Kasumi-1 (cell line): ENCODE measurements around the gene TNNI3.
A peak's percentile ranks its signal among the peaks of the same experiment; 100 is the strongest.

Experiments used
- DNase-seq, 2 experiments: peaks; one replicate each; lab custom pipeline; 2025; lab: John Stamatoyannopoulos, UW

The TNNI3 gene

GRCh38 chr19:55147545-55148251 is 9.8 kb downstream of the TNNI3 start:
- no peak for DNase-seq

GRCh38 chr19:55146705-55147273 is 10.7 kb downstream of the TNNI3 start:
- peak; percentile 27 to 55 for DNase-seq

GRCh38 chr19:55146078-55146704 is 11.3 kb downstream of the TNNI3 start:
- DNase-seq, result peak; percentile 58 to 72

GRCh38 chr19:55145232-55145631 is 12.3 kb downstream of the TNNI3 start:
- no peak for DNase-seq

- no peak for DNase-seq
These were observed 15.8 kb downstream of the TNNI3 start for GRCh38 chr19:55141696-55142095.

GRCh38 chr19:55137915-55138314 is 19.6 kb downstream of the TNNI3 start:
- no peak for DNase-seq

GRCh38 chr19:55136399-55137102 is 21.0 kb downstream of the TNNI3 start:
- DNase-seq, result no peak

- no peak for DNase-seq
These were observed 22.8 kb downstream of the TNNI3 start for GRCh38 chr19:55134736-55135135.

- DNase-seq, result no peak
These were observed 23.7 kb downstream of the TNNI3 start for GRCh38 chr19:55133639-55134444.

GRCh38 chr19:55132453-55133129 is 24.9 kb downstream of the TNNI3 start:
- DNase-seq, result no peak

GRCh38 chr19:55131421-55131820 is 26.1 kb downstream of the TNNI3 start:
- DNase-seq, result no peak

- DNase-seq, result no peak
These were observed 38.5 kb downstream of the TNNI3 start for GRCh38 chr19:55119053-55119452.

GRCh38 chr19:55118401-55118991 is 39.0 kb downstream of the TNNI3 start:
- DNase-seq, result no peak

- DNase-seq, result peak; percentile 98
These were observed 39.7 kb downstream of the TNNI3 start for GRCh38 chr19:55117663-55118391.

GRCh38 chr19:55116859-55117662 is 40.5 kb downstream of the TNNI3 start, which contains the start of gene PPP1R12C:
Gene PPP1R12C, minus strand, starts transcription at chr19:55117637. Its CDS starts 94 bp downstream, at chr19:55117543.
- no peak for DNase-seq

GRCh38 chr19:55116232-55116858 is 41.2 kb downstream of the TNNI3 start:
- peak; percentile 92 to 93 for DNase-seq

- no peak for DNase-seq
These were observed 42.0 kb downstream of the TNNI3 start for GRCh38 chr19:55115446-55116065.

GRCh38 chr19:55114566-55115145 is 42.9 kb downstream of the TNNI3 start:
- DNase-seq, result no peak
